GM04504 (cell line): Measurements from ENCODE around the gene ARFIP1.
"Not testable (repeated sequence)": the region's sequence is repeated elsewhere in the genome, so short reads cannot be mapped to it uniquely, and the experiment has no call there.

ENCODE experiments used
- DNase-seq: peaks from one replicate; pipeline ENCODE4 v3.0.0-alpha.2; 2012; ENCODE audit warnings: low read depth

Gene ARFIP1

DNA sequence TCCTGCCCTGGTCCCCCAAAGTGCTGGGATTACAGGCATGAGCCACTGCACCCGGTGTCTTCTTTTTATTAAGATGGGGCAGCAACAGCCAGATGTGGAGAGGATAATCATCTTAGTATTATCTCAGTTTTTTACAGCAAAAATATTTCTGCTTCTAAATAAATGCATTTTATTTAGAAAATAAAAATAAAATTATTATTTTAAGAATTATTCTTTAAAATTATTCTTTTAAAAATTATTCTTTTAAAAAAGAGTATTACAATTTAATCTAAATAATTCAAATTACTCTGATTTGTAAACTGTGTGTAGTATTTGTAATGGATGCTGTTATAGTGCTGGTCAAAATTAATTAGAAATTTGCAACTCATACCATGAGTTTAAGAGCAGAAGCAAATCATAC lies 67.6 kb downstream of the ARFIP1 start:
- no peak for DNase-seq

DNA sequence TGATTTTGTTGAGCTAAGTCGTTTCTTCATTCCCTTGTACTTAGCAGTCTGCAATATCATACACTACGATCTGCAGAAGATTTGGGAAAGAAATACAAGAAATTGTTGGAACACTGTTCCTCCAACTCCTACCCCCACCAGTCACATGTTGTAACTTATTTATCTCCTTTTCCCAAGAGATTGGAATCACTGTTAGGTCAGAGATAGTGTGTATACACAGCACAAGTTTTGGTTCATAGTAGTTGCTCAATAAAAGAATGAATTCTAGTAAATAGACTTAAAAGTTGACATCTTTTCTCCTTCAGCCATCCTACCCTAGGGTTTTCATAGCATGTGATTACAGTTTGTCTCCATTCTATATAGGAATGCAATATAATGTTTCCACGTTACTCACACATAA lies 68.8 kb downstream of the ARFIP1 start:
- no peak for DNase-seq

DNA sequence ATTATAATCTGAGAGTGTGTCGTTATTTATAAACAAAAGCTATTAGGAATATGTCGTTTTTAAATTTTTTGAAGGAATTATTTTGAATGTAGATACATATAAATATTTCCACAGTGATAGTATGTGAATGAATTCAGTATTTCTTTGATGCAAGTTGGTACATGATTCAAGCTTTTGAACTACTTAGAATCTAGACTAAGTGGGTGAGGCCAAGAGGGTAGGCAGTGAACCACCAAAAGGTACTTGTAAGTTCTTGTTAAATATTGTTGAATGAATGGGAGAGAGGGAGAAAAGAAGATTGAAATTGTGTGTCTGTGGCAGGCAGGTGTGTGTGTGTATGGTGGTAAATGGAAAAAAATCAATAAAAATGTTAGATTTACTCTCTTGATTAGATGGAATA lies 69.6 kb downstream of the ARFIP1 start:
- DNase-seq, result no peak

DNA sequence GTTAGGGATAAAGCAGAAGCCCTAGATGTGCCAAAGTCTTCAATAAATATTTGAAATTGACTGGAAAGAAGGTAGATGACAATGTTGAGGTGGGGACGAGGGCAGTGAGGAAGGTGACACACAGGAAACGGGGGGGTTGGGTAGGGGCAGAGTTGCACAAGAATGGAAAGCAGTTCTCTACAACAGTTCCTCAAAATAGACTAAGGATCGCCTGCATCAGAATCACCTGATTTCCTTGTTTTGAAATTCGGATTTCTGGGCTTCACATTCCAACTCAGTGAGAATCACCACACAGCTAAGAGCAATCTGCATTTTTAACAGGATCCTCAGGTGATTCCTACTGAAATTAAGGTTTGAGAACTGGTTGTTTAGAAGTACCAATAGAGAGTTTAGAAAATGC lies 70.6 kb downstream of the ARFIP1 start:
- no peak for DNase-seq

DNA sequence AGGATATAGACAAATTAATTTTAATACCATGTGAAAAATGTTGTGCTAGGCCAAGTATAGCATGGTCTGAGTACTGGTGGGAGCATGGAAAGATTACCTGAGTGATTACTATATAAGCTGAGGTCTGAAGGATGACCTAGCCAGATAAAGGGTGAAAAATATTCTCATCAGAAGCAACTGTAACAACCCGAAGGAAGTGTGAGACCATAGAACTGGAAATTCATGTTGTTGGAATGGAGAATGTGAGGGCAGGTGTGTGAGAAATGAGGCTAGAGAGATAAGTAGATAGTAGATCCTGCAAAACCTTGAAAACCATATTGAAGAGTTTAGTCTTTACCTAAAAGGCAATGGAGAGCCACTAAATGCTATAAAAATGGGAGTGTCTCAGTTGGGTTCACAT lies 71.5 kb downstream of the ARFIP1 start:
- no peak for DNase-seq

DNA sequence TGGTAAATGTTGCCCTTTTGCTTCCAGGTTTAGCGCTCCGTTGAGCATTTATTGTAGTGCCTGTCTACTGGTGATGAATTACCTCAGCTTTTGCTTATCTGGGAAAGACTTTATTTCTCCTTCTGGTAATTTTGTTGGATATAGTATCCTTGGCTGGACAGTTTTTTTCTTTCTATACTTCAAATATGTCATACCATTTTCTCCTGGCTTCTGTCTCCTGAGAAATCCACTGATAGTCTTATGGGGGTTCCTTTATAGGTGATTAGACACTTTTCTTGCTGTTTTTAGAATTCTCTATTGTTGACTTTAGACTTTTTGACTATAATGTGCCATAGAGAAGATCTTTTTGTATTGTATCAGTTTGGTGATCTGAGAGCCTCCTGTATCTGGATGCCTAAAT lies 73.5 kb downstream of the ARFIP1 start:
- DNase-seq, result no peak

DNA sequence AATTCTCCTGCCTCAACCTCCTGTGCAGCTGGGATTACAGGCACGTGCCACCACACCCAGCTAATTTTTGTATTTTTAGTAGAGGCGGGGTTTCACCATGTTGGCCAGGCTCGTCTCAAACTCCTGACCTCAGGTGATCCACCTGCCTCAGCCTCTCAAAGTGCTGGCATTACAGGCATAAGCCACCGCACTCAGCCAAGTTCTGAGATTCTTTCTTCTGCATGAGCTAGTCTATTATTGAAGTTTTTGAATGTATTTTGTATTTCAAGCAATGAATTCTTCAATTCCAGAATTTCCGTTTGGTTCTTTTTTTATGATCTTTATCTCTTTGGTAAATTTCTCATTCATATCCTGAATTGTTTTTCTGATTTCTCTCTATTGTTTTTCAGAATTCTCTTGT lies 74.3 kb downstream of the ARFIP1 start:
- DNase-seq, result not testable (repeated sequence)

DNA sequence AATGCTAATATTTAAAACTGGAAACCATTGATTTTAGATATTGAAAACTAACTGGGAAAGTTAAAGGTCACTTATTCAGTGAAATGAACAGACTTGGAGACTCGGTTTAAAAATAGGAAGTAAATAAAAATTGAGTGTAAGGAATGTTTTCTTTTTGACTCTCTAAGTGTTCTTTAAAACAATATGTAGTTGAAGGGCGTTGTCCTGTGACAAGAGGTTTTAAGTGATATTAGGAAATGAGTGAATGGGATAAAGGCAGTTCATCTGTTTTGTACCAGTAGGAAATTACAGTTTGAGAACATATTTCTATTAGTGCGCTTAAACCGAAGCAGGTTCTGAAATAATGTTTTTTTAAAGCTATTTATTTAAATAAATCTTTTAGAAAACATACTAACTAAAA lies 77.2 kb downstream of the ARFIP1 start:
- no peak for DNase-seq

DNA sequence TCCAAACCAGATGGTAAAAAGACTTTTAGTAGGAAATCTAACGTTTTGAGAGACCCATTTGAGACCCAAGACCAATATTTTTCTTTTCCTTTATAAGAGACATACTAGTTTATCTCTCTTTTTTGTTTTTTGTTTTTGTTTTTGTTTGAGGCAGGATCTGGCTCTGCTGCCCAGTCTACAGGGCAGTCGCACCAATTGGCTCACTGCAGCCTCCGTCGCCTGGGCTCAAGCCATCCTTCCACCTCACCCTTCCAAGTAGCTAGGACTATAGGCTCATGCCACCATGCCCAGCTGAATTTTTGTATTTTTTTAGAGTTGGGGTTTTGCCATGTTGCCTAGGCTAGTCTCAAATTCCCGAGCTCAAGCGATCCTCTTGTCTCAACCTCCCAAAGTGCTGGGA lies 79.2 kb downstream of the ARFIP1 start:
- DNase-seq, result no peak

DNA sequence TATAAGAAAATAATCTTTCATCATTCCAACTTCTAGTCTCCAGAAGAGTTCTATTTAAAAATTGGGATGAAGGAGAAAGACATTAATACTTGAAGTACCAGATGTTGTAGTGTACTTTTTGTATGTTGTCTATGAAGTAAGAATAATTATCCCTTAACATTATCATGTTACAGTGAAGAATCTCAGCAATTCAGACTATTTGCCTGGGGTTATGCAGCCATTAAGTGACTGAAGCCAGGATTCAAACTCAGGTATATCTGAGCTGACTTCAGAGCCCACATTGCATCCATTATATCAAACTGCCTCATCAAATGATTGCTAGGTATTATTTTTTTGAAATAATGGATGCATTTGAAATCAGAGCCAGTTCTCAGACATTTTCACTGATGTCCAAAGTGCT lies 80.3 kb downstream of the ARFIP1 start:
- no peak for DNase-seq

DNA sequence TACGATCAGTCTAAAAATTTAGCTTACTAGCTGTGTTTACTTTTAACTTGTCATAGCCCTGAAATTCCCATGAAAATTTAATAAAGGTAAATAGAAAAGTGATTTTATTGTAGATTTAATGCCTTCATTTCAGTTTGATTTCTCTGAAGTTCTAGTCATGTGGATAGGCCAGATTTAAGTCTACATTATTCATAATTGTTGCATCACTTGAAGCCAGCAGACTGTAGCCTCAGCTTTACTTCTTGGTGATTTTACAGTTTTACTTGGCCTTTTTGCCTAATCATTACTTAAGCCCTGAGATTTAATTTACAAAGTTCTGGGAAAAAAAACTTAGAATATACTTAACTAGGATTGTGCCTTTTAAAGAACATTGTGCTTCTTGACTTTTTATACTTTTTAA lies 82.9 kb downstream of the ARFIP1 start:
- no peak for DNase-seq

DNA sequence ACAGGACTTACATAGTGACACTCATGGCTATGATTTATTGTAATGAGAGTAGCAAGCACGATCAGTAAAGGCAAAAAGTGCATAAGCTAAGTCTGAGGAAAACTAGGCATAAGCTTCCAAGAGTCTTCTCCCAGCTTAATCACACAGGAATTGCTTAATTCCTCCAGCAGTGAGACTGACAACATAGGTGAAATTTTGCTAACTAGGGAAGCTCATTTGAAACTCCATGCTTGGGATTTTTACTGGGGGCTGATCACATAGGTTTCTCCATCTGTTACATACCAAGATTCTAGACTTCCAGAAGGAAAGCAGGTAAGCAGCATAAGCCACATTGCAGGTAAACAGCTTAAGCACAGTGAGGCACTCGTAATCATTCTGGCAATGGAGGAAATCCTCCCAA lies 84.6 kb downstream of the ARFIP1 start:
- DNase-seq, result no peak

DNA sequence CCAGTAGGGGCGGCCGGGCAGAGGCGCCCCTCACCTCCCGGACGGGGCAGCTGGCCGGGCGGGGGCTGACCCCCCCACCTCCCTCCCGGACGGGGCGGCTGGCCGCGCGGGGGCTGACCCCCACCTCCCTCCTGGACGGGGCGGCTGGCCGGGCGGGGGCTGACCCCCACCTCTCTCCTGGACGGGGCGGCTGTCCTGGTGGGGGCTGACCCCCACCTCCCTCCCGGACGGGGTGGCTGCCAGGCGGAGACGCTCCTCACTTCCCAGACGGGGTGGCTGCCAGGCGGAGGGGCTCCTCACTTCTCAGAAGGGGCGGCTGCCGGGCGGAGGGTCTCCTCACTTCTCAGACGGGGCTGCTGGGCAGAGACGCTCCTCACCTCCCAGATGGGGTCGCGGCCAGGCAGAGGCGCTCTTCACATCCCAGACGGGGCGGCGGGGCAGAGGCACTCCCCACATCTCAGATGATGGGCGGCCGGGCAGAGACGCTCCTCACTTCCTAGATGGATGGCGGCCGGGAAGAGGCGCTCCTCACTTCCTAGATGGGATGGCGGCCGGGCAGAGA lies 86.8 kb downstream of the ARFIP1 start:
- not testable (repeated sequence) for DNase-seq

DNA sequence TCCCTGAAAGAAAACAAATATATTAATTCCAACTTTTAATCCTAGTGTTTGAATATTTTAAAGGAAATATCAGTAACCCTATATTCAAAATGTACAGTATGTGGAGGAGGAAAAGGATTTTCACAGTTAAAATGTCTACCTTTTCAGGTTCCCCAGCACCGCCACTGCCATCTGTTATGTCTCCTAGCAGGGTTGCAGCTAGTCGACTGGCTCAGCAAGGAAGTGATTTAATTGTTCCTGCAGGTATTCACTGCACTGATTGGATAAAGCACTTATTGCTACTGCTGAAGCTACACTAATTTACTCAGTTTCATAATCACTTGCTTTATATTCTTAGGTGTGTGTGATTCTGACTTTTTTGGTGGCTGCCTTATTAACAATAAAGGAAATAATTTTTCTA lies 90.9 kb downstream of the ARFIP1 start:
- DNase-seq, result no peak

DNA sequence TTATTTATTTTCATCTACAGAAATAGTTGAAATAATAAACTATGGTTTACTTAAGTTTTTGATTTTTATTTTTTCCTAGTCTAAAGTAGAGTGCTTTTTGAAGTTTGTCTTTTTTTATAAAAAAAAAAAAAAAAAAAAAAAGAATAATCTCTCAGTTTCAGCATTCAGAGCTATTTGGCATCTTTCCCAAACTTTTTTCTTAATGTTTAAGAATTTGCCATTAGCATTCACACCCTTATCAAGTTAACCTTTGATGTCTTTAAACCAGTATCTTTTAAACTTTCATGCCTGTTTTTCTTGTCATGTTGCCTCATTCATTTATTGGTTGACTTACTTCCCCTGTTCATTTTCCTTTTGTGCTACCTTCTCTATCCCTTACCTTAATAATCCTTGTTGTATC lies 95.5 kb downstream of the ARFIP1 start:
- no peak for DNase-seq

DNA sequence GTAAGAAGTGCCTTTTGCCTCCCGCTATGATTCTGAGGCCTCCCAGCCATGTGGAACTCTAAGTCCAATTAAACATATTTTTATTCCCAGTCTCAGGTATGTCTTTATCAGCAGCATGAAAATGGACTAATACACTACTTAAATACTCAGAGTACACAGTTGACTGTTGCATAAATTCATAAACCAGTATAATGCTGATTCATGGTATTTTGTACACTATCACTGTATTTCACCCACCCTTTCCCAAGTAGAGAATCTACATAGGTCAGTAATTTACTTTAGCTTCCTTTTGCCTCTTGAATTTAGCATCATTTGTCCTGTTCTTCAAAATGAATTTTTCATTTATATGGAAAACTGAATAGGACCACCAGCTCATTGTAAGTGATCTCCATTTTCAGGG lies 98.1 kb downstream of the ARFIP1 start:
- DNase-seq, result no peak

DNA sequence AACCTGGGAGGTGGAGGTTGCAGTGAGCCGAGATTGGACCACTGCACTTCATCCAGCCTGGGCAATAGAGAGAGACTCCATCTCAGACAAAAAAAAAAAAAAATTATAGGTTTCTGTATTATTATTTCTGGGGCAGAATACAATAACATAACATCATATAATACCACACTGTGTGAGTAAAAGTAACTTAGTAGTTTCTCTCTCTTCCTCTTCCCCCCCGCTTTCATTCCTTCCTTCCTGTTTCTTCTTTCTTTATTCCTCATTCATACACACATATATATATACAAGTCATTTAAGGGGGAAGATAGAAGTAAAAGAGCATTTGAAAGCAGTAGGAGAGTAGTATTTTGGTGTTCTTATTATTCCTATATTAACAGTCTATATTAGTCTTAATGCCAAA lies 100.5 kb downstream of the ARFIP1 start:
- DNase-seq, result no peak

DNA sequence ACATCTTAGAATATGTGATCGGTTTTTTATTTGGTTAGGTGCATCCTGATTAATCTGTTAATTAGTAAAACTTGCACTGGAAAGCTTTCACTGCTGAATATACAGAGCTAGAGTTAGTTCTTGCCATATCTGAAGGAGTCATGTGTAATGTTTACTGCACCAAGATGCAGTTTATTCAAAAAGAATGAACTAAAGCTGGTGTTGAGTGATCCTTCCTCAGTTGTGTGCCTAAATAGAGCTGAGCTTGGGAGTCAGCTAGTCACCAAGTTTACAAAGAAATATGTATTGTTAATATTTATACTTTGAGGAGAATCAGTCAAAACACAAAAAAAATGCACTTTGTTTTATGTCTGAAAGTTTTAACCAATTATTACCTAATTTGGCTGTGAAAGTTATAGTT lies 102.2 kb downstream of the ARFIP1 start:
- no peak for DNase-seq

DNA sequence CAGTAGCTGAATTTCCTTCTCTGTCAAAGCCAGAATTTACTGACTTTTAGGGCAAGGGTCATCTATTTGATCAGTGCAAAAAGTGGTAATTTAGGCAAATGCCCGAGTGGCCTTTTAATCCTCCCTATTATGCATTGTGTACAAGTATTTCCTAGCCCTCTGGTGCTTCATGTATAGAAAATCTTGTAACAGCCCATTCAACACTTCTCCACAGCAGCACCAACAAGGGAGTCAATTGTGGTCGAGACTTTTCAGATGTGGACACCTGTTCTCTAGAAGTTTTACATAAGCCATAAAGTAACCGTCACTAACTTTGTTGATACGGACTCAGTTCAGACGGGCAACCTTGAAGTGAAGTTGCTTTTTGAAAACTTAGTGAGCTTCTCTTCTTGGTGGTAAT lies 105.4 kb downstream of the ARFIP1 start:
- no peak for DNase-seq

DNA sequence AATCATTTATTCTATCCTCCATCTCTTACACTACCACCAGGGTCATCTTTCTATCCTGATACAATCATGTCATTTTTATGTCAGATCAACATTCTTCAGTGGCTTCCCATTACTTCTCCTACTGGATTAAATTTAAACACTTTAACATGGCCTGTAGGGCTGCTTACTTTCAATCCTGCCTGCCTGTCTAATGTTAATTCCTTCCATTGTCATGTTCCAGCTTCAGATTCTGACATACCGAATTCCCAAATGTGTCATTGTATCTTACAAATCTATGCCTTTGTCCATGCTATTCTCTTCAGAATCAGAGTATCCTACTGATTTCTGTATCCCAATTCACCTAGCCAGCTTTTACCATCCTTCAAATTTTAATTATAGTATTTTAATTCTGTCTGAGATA lies 106.4 kb downstream of the ARFIP1 start:
- DNase-seq, result no peak

DNA sequence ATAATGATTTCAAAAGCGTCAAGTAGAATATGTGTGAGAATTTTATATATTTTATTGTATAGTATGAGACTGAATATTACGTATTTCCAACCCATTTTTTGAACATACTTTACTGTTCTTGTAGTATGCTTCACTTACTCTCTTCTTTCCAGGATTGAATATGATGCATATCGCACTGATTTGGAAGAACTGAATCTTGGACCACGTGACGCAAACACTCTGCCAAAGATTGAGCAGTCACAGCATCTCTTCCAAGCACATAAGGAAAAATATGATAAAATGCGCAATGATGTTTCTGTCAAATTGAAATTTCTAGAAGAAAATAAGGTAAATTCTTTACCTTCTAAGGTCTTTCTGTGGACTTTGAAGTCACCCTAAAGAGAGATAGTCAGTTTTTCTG lies 108.2 kb downstream of the ARFIP1 start:
- DNase-seq, result no peak

DNA sequence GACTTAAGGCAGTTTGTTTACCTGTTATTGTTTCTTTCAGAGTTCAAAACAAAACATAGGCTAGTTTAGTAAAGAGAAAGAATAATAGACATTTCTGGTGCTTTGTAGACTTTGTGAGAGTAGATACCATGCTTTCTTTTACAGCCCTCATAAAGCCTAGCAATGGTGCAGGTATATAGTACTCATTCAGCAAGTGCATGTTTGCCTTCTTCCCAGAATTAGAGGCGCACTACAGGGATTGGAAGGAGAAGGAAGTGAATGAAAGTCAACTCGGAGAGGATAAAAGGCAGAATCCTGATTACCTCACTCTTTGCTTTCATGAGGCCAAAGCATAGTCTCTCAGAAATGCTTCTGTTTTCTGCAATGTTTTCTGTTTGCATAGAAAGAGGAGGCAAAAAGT lies 113.2 kb downstream of the ARFIP1 start:
- no peak for DNase-seq

DNA sequence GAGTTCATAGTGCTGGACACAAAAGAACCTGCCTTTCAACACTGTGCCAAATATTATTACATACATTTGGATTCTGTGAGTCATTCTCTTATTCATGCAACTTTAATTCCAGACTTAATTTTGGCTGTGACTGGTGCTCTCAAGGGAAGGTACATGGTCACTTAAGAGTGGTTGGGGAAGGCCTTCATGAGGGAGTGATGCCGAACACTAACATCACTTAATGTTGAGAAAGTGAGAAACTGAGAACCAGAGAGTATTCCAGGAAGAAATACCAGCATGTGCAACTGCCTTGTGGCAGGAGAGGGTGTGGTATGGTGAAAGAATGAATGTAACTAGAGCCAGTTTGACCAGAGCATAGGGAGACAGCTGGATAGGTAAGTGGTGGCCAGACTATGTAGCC lies 114.9 kb downstream of the ARFIP1 start:
- DNase-seq, result no peak

DNA sequence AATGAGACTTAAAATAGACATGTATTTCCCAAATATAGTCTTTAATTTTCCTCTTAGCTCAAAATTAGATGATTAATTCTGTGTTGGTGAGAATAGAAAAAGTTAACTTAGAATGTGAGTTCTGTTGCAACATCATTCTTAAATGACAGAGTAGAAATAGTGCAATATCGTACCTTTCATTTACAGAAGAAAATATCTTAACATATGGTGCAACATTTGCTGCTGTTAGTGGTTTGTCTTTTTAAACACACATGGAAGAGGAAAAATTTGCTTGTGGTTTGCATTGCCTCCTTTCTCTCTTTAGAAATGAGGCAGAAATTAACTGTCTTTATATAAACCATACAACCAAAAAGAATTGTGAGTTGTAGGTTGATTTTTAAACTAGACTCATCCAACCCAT lies 117.1 kb downstream of the ARFIP1 start:
- DNase-seq, result no peak

DNA sequence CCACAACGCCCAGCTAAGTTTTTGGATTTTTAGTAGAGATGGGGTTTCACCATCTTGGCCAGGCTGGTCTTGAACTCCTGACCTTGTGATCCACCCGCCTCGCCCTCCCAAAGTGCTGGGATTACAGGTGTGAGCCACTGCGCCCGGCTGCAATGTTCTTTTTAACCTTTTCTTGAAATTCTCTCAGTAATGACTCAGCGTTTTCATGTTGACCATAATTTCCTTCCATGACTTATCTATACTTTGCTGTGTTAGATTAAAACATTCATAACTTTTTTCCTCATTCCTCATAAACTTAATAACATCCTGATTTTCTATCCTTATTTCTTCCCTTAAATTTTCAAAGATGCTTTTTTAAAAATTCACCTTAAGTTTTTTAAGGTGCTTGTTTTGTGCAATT lies 118.4 kb downstream of the ARFIP1 start:
- DNase-seq, result not testable (repeated sequence)
